Stimulated activated CD4-positive, alpha-beta T cell treated with anti-CD3 and anti-CD28 coated beads, Interleukin-2, amount 100 ng/mL, for 48 hours (primary cell): ENCODE results near the gene COL23A1.
"Not testable (repeated sequence)": the region's sequence is repeated elsewhere in the genome, so short reads cannot be mapped to it uniquely, and the experiment has no call there.

Experiments used
- DNase-seq, 2 donors: peaks; one replicate each; pipeline ENCODE4 v3.0.0-alpha.2; 2020

Gene COL23A1

GRCh38 chr5:178313316-178313715 is 276.9 kb downstream of the COL23A1 start:
- DNase-seq = no peak

DNA sequence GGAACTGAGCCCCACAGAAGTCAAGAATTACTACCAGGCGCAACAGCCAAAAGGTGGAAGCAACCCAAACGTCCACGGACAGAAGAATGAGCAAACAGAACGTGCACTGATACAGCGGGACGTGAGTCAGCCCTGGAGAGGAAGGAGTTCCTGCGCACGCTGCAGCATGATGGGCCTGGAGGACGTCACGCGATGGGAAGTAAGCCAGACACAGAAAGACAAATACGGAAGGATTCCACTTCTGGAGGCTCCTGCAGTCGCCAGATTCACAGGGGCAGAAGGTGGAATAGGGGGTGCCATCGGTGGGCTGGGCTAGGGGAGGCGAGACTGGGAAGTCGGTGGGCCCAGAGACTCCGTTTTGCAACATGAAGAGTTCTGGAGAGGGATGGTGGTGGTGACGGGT is 277.3 kb downstream of the COL23A1 start:
- DNase-seq = no peak

DNA sequence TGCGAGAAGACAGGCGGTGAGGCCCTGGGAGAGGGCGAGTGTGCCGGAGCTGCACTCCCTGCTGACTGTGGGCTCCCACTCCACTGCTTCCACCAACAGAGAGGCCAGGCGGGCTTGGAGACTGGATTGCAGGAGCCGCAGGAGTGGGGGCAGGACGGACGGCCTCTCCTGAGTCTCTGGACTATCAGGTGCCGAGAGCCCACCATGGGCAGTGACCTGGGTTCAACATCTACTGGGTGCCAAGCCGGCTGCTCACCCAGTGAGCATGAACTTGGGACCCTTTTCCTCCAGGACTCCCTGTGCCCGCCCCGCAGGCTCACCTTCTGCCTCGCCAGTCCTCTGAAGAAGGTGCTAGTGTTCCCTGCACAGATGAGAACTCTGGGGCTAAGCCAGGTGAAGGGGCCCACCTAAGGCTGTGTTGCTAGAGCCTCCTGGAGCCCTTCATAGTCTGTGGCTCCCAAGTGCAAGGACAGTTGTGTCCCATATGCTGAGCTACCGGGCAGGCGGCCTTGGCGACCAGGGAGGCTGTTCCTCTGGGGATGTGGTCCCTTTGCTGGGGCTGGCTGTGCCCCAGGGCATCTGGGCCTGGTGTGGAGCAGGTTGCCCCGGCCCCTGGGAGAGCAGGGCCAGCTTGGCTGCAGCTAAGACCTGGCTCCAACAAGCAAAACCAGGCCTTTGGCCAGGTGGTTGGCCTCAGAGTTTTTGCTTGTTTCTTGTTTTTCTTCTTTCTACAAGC is 279.9 kb downstream of the COL23A1 start:
- no peak for DNase-seq

- no peak for DNase-seq
Observed at GRCh38 chr5:178309271-178310013, 280.8 kb downstream of the COL23A1 start.

GRCh38 chr5:178308541-178309092 is 281.6 kb downstream of the COL23A1 start:
- DNase-seq = no peak

DNA sequence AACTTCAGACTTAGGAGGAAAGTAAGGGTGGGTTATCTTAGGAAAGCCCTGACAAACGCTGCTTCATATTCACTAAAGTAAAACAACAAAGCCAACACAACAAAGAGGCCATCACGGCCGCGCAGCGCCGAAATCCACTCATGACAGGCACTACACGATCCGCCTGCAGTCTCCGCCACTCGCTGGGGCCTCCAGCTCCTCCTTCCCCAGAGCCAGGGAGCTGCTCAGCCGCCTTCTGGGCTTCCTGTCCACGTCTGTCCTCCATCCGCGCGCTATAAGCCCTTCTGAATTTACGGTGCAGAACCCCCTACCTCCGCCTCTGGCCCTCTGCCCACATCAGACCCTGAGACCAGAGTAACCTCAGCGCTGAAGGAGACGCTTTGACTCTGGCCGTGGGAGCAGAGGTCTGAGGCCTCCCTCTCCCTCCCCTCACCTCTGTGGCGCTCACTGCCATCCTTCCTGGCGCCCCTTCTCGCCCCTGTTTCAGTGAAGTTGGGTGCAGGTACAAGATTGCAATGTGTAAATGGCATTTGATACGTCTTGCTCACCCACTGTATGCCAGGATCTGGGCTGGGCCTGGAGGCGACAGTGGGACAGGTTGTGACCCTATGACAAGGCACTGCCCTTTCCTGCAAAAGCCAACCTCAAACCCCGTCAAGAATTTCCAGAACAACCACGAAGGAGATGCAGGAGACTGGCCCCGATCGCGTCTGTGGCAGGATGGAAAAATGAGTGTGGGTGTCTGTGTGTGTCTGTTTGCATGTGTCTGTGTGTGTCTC is 282.7 kb downstream of the COL23A1 start:
- DNase-seq = no peak

- no peak for DNase-seq
Observed at GRCh38 chr5:178306430-178307225, 283.6 kb downstream of the COL23A1 start.

DNA sequence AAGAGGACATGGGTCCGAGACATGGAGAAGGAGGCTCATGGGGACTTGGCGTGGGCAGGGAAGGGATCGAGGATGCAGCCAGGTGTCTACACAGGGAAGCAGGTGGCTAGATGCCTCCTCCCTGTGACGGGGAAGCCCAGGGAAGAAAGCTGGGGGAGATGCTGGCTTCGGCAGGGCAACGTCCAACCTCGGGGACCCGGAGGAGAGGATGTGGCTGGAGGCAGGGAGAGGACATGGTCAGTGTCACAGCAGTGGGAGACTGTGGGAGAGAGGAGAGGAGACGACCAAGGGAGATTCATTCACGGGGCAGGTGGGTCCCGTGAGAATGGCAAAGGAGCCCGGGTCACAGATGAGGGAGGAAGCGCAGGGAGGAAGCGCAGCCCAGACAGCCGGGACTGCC is 284.4 kb downstream of the COL23A1 start:
- DNase-seq = no peak

DNA sequence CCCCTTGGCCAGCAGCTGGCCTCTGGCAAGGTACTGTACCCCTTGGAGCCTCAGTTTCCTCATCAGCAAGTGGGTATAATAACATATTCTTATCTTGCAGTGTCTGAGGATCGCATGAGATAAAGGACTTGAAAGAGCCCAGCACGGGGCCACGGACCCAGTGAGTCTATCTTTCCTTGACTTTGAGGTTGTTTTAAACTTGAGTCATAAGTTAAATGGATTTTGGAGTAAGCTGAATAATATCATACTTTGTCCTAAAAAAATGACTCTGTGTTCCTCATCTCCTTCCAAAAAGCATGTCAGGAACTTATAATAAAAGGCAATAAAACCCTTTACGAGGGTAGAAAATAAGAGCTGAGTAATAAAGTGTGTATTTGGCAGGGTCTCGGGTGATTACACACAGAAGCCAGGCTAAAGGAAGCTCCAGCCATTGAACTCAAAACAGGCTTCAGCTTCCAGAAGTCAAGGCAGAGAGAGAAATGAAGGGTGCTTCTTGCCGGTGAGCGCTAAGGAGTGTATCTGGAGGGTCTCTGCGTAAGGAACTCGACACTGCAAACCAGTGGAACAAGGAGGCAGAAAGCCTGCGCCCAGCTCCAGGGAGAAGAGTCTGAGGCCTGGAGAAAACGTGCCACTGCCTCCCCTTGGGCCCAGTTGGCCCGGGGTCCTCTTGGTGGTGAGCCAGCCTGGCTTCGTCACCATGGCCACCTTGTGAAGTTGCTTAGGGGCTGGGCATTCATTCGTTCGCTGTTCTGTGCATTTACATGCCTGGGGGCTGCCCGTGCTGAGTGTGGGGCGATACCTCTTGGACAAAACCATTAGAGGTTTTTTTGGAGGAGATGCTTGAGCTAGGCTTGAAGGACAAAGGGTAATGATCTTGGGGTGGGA is 285.2 kb downstream of the COL23A1 start:
- DNase-seq = no peak

DNA sequence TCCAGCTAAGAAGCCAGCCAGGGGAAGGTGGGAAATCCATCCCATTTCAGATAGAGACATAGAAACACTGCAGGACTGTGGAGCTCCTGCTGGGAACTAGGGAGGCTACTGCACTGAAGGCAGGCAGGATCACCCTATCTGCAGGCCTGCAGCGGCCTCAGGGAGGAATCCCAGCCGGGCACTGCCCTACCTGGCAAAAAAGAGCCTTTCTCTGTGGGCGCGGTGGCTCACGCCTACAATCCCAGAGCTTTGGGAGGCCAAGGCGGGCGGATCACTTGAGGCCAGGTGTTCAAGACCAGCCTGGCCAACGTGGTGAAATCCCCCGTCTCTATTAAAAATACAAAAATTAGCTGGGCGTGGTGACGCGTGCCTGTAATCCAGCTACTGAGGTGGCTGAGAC is 286.2 kb downstream of the COL23A1 start:
- no peak for DNase-seq

- not testable (repeated sequence) for DNase-seq
Observed at GRCh38 chr5:178302321-178302720, 287.9 kb downstream of the COL23A1 start.

- no peak for DNase-seq
Observed at GRCh38 chr5:178301641-178302040, 288.6 kb downstream of the COL23A1 start.

DNA sequence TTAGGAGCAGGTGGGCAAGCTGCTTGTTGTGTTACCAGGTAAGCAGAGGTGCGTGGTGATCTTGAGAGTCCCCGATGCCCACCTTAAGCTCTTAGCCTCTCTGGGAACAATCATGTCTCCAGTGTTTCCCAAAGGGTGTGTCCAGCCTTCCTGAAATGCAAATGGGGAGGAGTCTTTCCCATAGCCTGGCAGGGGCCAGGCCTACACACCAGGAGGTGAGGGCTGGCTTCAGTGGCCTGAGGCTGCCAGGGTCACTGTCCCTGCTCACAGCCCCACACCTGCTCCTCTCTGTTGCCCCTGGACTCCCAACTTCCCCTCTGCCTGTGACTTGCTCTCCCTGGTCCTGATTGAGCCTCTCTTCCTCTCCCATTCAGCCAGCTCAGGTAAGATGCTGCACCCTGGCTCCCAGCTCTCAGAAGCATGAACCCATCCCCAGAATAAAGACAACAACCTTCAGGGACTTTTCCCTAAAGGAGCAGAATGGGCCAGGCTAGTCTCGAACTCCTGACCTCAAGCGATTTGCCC is 291.8 kb downstream of the COL23A1 start:
- no peak for DNase-seq

GRCh38 chr5:178297751-178298150 is 292.4 kb downstream of the COL23A1 start:
- DNase-seq = no peak

DNA sequence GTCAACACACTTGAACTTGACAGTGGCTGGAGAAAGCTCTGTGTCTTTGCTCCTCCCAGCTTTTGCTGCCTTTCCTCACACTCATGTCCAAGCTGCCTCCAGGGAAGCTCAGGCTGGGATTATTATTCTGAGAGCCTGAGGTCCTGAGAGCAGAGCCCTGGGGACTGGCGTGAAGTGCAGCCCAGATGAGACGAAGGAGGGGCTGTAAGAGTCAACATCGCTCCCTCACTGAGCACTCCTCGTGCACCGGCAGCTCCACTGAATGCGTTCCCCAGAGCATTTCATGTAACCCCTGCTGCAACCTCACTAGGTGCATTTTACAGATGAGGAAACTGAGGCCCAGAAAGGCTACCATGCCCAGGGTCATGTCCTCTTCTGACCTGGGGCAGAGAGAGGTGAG is 294.1 kb downstream of the COL23A1 start:
- DNase-seq = no peak

DNA sequence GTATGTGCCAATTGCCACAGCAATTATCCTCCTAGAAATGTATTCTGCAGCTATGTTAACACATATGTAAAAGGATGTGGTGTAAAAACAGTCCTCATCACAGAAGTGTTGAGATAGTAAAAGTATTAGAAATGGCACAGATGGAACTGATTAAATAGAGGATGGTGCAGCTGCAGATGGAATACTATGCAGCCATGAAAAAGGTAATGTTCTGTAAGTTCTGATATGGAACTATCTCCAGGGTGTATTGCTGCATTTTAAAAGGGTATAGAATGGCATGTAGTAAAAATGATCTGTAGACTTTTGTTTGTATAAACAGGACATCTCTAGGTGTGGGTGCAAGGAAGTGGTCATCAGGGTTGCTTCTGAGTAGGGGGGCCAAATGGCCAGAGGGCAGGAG is 294.6 kb downstream of the COL23A1 start:
- no peak for DNase-seq

- no peak for DNase-seq
Observed at GRCh38 chr5:178293815-178294214, 296.4 kb downstream of the COL23A1 start.

- DNase-seq = no peak
Observed at GRCh38 chr5:178293400-178293799, 296.8 kb downstream of the COL23A1 start.

- no peak for DNase-seq
Observed at GRCh38 chr5:178292826-178293205, 297.4 kb downstream of the COL23A1 start.

- DNase-seq = no peak
Observed at GRCh38 chr5:178291969-178292825, 298.0 kb downstream of the COL23A1 start.
